Trophoblast cell (in vitro differentiated cells and primary cell): ENCODE measurements around the gene C3.

Experiments
- DNase-seq, 2 donors: peaks; one replicate each; pipeline ENCODE4 v3.0.0-alpha.2; 2016
- H2AFZ ChIP-seq: 2 replicates; pipeline ENCODE4 v1.6.1; 2013; ENCODE audit warnings: low read length, moderate library complexity, mild to moderate bottlenecking; ENCODE audit not compliant: insufficient read depth, poor library complexity
- H2AK5ac ChIP-seq: 2 replicates; pipeline ENCODE4 v1.6.1; 2013; ENCODE audit warnings: mild to moderate bottlenecking, low read length
- H2BK120ac ChIP-seq: 2 replicates; pipeline ENCODE4 v1.6.1; 2013; ENCODE audit warnings: low read length, mild to moderate bottlenecking, moderate library complexity; ENCODE audit not compliant: insufficient read depth, poor library complexity
- H2BK12ac ChIP-seq: 2 replicates; pipeline ENCODE4 v1.6.1; 2013; ENCODE audit warnings: mild to moderate bottlenecking, low read length, moderate library complexity
- H2BK5ac ChIP-seq: 2 replicates; pipeline ENCODE4 v1.6.1; 2013; ENCODE audit warnings: low read length, low read depth, moderate library complexity, mild to moderate bottlenecking; ENCODE audit not compliant: poor library complexity
- H3K14ac ChIP-seq: 2 replicates; pipeline ENCODE4 v1.6.1; 2013; ENCODE audit warnings: mild to moderate bottlenecking, low read length
- H3K18ac ChIP-seq: 2 replicates; pipeline ENCODE4 v1.6.1; 2013; ENCODE audit warnings: mild to moderate bottlenecking, low read length
- H3K23ac ChIP-seq: 2 replicates; pipeline ENCODE4 v1.6.1; 2013; ENCODE audit warnings: low read length
- H3K27ac ChIP-seq: 2 replicates; pipeline ENCODE4 v1.5.1; 2013; ENCODE audit warnings: low read depth, mild to moderate bottlenecking, inconsistent platforms, low read length, moderate library complexity
- H3K27me3 ChIP-seq: 2 replicates; pipeline ENCODE4 v1.6.1; 2013; ENCODE audit warnings: inconsistent platforms, mild to moderate bottlenecking, low read length, moderate library complexity; ENCODE audit not compliant: insufficient read depth
- H3K36me3 ChIP-seq, 2 experiments: 1 replicate in 1 of 2; 2 replicates in 1 of 2; pipeline ENCODE4 v1.6.1; 2013; ENCODE audit warnings: low read length in 2 of 2, mild to moderate bottlenecking in 2 of 2, moderate library complexity in 1 of 2; ENCODE audit not compliant: insufficient read depth in 2 of 2, control insufficient read depth in 1 of 2
- H3K4ac ChIP-seq: 2 replicates; pipeline ENCODE4 v1.6.1; 2013; ENCODE audit warnings: low read depth, mild to moderate bottlenecking, low read length, moderate library complexity
- H3K4me1 ChIP-seq, 2 experiments: 1 replicate in 1 of 2; 2 replicates in 1 of 2; pipeline ENCODE4 v1.6.1; 2013; ENCODE audit warnings: low read length in 2 of 2, mild to moderate bottlenecking in 2 of 2, moderate library complexity in 1 of 2; ENCODE audit not compliant: insufficient read depth in 2 of 2, control insufficient read depth in 1 of 2
- H3K4me2 ChIP-seq: 2 replicates; pipeline ENCODE4 v1.6.1; 2013; ENCODE audit warnings: inconsistent platforms, mild to moderate bottlenecking, low read length, moderate library complexity
- H3K4me3 ChIP-seq: 2 replicates; pipeline ENCODE4 v1.5.1; 2013; ENCODE audit warnings: mild to moderate bottlenecking, low read depth, low read length, inconsistent platforms
- H3K79me1 ChIP-seq: one replicate; pipeline ENCODE4 v1.6.1; 2013; ENCODE audit warnings: low read length
- H3K79me2 ChIP-seq: 2 replicates; pipeline ENCODE4 v1.6.1; 2013; ENCODE audit warnings: low read length, mild to moderate bottlenecking; ENCODE audit not compliant: control insufficient read depth, insufficient read depth, poor library complexity
- H3K9ac ChIP-seq: 2 replicates; pipeline ENCODE4 v1.6.1; 2013; ENCODE audit warnings: mild to moderate bottlenecking, low read length
- H3K9me3 ChIP-seq: 2 replicates; pipeline ENCODE4 v1.6.1; 2013; ENCODE audit warnings: low read depth, mild to moderate bottlenecking, control low read depth, inconsistent platforms, low read length; ENCODE audit not compliant: insufficient read depth
- H4K12ac ChIP-seq: 2 replicates; pipeline ENCODE4 v1.6.1; 2013; ENCODE audit warnings: low read depth, mild to moderate bottlenecking, low read length, moderate library complexity
- H4K8ac ChIP-seq: 2 replicates; pipeline ENCODE4 v1.6.1; 2013; ENCODE audit warnings: low read depth, mild to moderate bottlenecking, low read length, moderate library complexity
- H4K91ac ChIP-seq: one replicate; pipeline ENCODE4 v1.6.1; 2013; ENCODE audit warnings: low read depth, mild to moderate bottlenecking, low read length, moderate library complexity
- WGBS: extraction: QIAGEN DNeasy Blood & Tissue Kit; methylation state at CpG from one replicate; pipeline ENCODE4 v1.1.7; 2013; ENCODE audit warnings: missing lambda C conversion rate; ENCODE audit not compliant: insufficient read length, insufficient coverage; ENCODE audit errors: extremely low coverage; 5-methylcytosine and 5-hydroxymethylcytosine counted together

Gene C3

DNA sequence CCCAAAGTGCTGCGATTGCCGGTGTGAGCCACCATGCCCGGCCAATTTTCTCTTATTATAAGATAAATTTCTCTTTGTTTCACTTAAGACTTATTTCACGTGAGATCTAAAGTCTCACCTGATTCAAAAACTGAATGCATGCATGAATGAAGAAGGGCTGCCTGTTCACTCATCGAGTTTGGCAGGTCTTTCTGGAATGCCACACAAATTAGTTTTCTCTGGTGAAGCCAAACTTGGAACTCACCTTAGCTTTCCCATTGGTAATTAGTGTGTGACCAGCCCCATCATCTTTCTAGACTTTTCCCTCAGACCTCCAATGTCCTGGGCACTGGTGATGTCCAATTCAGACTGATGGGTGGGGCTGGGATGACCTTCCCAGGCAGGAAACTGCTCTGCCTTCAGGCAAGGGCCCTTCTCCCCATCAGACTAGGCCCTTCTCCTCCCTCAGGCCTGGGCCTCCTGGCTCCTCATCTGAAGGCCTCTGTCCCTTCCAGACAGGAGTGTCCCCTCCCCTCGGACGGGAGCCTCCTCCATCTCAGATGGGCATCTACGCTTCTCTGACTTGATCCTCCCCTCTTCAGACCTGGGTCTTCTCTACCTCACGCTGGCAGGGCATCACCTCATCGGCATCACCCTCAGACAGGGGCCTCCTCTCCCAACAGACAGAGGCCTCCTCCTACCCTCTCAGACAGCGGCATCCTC is 14.4 kb downstream of the C3 start:
- no peak overlapping the region for H3K9ac ChIP-seq
- no peaks in the 10 kb centered on the region for H3K36me3 ChIP-seq
- no peak overlapping the region for H2BK12ac ChIP-seq
- H3K23ac ChIP-seq, result no peak overlapping the region
- no peak overlapping the region for H3K18ac ChIP-seq
- peaks cover 9% of the 10 kb centered on the region for H3K27me3 ChIP-seq
- H3K79me2 ChIP-seq, result no peaks in the 10 kb centered on the region
- H2AFZ ChIP-seq, result no peak overlapping the region
- no CpG with 5 or more reads among the region's 11 CpGs for WGBS
- H2BK5ac ChIP-seq, result no peak overlapping the region
- H3K4me3 ChIP-seq, result no peak overlapping the region
- no peak overlapping the region for H2BK120ac ChIP-seq
- no peak for DNase-seq
- no peak overlapping the region for H3K4me2 ChIP-seq
- H3K4me1 ChIP-seq, result peaks cover 0 to 2% of the 10 kb centered on the region in 2 experiments
- H2AK5ac ChIP-seq, result no peak overlapping the region
- no peaks in the 10 kb centered on the region for H3K79me1 ChIP-seq
- no peak overlapping the region for H4K8ac ChIP-seq
- H3K4ac ChIP-seq, result no peak overlapping the region
- H4K12ac ChIP-seq, result no peak overlapping the region
- H3K14ac ChIP-seq, result no peak overlapping the region
- H3K27ac ChIP-seq, result no peak overlapping the region
- no peak overlapping the region for H4K91ac ChIP-seq
- peaks cover 2% of the 10 kb centered on the region for H3K9me3 ChIP-seq

DNA sequence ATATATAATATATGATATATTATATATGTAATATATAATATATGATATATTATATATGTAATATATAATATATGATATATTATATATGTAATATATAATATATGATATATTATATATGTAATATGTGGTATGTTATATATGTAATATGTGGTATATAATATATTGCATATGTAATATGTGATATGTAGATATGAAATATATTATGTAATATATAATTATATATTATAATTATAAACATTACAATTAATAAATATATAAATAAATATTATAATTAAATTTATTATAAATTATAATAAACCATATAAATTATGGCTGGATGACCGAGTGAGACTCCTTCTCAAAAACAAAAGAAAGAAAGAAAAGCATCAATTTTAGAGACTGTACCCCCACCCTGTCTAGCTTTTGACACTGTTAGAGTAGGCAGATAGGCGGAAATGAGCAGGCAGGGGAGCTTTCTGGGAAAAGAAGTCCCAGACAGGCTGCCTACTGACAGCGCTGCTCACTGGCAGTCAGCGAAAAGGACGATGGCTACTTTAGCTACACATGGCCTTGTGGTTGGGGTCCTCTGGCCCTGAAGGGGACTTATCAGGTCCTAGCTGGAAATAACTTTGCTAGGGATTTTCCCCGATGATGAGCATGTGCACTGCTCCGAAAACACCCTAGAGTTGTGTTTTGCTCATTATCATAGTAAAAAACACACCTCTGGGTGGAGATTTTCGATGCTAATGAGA is 19.7 kb downstream of the C3 start:
- no peak overlapping the region for H2AFZ ChIP-seq
- H4K8ac ChIP-seq, result no peak overlapping the region
- H3K36me3 ChIP-seq, result no peaks in the 10 kb centered on the region
- H3K4ac ChIP-seq, result no peak overlapping the region
- H3K27me3 ChIP-seq, result no peaks in the 10 kb centered on the region
- no CpG with 5 or more reads among the region's 8 CpGs for WGBS
- no peak overlapping the region for H2AK5ac ChIP-seq
- H2BK12ac ChIP-seq, result no peak overlapping the region
- no peaks in the 10 kb centered on the region for H3K9me3 ChIP-seq
- H3K4me3 ChIP-seq, result no peak overlapping the region
- no peaks in the 10 kb centered on the region for H3K79me1 ChIP-seq
- no peak overlapping the region for H4K91ac ChIP-seq
- DNase-seq, result no peak
- H3K4me2 ChIP-seq, result no peak overlapping the region
- H2BK5ac ChIP-seq, result no peak overlapping the region
- no peak overlapping the region for H3K18ac ChIP-seq
- H3K14ac ChIP-seq, result no peak overlapping the region
- no peak overlapping the region for H4K12ac ChIP-seq
- H3K79me2 ChIP-seq, result no peaks in the 10 kb centered on the region
- no peak overlapping the region for H3K27ac ChIP-seq
- H3K4me1 ChIP-seq, result no peaks in the 10 kb centered on the region
- H3K9ac ChIP-seq, result no peak overlapping the region
- no peak overlapping the region for H3K23ac ChIP-seq
- H2BK120ac ChIP-seq, result no peak overlapping the region

GRCh38 chr19:6699935-6700334 is 20.5 kb downstream of the C3 start:
- Histone ChIP-seq H3K23ac (no peak overlapping the region), H3K27me3 (no peaks in the 10 kb centered on the region), H4K91ac (no peak overlapping the region), H2BK12ac (no peak overlapping the region), H3K18ac (no peak overlapping the region), H3K4ac (no peak overlapping the region), H3K4me3 (no peak overlapping the region), H3K9me3 (no peaks in the 10 kb centered on the region), H3K9ac (no peak overlapping the region), H2AK5ac (no peak overlapping the region), H3K4me1 (no peaks in the 10 kb centered on the region), H4K8ac (no peak overlapping the region), H3K14ac (no peak overlapping the region), H2AFZ (no peak overlapping the region), H4K12ac (no peak overlapping the region), H3K4me2 (no peak overlapping the region), H3K27ac (no peak overlapping the region), H3K79me2 (no peaks in the 10 kb centered on the region), H3K79me1 (no peaks in the 10 kb centered on the region), H2BK120ac (no peak overlapping the region), H2BK5ac (no peak overlapping the region), H3K36me3 (no peaks in the 10 kb centered on the region)
- no peak for DNase-seq

DNA sequence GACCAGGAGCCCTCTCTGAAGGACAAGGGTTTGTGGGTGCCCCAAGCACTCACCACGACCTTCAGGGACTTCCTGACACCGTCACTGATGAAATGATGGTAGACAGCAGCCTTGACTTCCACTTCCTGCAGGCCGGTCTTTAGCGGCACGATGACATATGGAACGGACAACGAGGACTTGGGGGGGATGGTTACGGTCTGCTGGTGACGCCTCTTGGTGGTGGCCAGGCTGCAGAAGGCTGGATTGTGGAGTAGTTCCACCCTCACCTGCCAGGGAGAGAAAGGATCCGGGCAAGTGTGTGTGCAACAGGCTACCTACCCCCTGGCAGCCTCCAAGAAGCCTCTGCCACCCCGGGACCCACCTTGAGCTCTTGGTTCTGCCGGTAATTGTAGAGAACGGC is 23.2 kb downstream of the C3 start:
- no peak overlapping the region for H2BK120ac ChIP-seq
- H3K9ac ChIP-seq, result no peak overlapping the region
- H3K4me1 ChIP-seq, result no peaks in the 10 kb centered on the region
- no peak overlapping the region for H3K23ac ChIP-seq
- no peaks in the 10 kb centered on the region for H3K36me3 ChIP-seq
- peaks cover 3% of the 10 kb centered on the region for H3K9me3 ChIP-seq
- H3K4ac ChIP-seq, result no peak overlapping the region
- H2AFZ ChIP-seq, result no peak overlapping the region
- no peak overlapping the region for H3K18ac ChIP-seq
- H4K8ac ChIP-seq, result no peak overlapping the region
- WGBS, result no CpG with 5 or more reads among the region's 13 CpGs
- no peaks in the 10 kb centered on the region for H3K79me1 ChIP-seq
- H3K79me2 ChIP-seq, result no peaks in the 10 kb centered on the region
- H4K12ac ChIP-seq, result no peak overlapping the region
- no peak overlapping the region for H2BK5ac ChIP-seq
- H2AK5ac ChIP-seq, result no peak overlapping the region
- DNase-seq, result no peak
- no peak overlapping the region for H4K91ac ChIP-seq
- H3K27me3 ChIP-seq, result no peaks in the 10 kb centered on the region
- H3K14ac ChIP-seq, result no peak overlapping the region
- no peak overlapping the region for H3K27ac ChIP-seq
- H3K4me2 ChIP-seq, result no peak overlapping the region
- no peak overlapping the region for H3K4me3 ChIP-seq
- H2BK12ac ChIP-seq, result no peak overlapping the region
